Measurements from ENCODE around the gene PAPOLG.

DNA sequence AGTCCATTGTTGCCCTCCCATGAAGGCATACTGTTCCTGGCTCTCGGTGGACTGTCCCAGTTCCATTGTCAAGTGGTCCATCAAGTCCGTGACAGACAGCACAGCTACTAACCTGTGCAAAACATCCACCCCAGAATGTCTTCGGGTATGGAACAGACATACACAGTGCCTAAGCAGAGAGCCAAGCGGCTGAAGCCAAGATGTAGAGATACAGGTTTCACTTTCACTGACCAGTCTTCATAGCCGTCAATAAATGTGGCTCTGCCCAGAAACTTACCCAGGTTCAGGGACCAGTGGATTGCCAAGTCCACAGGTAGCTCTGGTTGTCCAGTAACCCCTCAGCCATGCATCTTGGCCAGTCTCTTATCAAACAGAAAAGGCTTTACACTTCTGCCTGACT, 10.7 kb upstream of the PAPOLG start:
- no peak for TF ChIP-seq RAD21 (IDR thresholded peaks at IDR 0.05; ENCODE audit: low read length)
- TF ChIP-seq MAZ (IDR thresholded peaks at IDR 0.05; ENCODE audit: borderline replicate concordance, low read depth, low read length): no peak
- no peak for TF ChIP-seq MXI1 (IDR thresholded peaks at IDR 0.05; ENCODE audit: borderline replicate concordance, low read depth, low read length)
- TF ChIP-seq USF2 (IDR thresholded peaks at IDR 0.05; ENCODE audit: low read depth, low read length): no peak
- TF ChIP-seq POLR2A (IDR thresholded peaks at IDR 0.05; ENCODE audit: low read depth, low read length): no peak
- TF ChIP-seq FOS (IDR thresholded peaks at IDR 0.05; ENCODE audit: low read depth, low read length): no peak
